ENCODE data around the gene ACER2. TPM values are rescaled to one million over a fixed set of nuclear protein-coding genes. Genes with fewer than 3 reads are reported as not detected.

The ACER2 gene
- total and polyA plus RNA-seq, 8 donors: 2.7 to 8.1 (median 3.1) TPM

DNA sequence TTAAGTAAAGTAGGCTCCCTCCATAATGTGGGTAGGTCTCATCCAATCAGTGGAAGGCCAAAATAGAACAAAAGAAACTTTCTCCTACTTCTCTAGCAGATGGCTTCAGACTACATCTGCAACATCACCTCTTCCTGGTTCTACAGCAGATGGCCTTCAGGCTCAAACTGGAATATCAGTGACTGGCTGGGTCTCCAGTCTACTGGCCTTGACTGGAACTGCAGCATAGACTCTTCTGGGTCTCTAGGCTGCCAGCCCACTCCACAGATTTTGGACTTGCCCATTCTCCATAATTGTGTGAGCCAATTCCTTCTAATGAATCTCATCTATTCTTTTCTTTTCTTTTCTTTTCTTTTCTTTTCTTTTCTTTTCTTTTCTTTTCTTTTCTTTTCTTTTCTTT, 64.8 kb downstream of the ACER2 start:
- no peaks in the 10 kb centered on the region for H3K27me3 ChIP-seq
- TF ChIP-seq, protein P1, sequence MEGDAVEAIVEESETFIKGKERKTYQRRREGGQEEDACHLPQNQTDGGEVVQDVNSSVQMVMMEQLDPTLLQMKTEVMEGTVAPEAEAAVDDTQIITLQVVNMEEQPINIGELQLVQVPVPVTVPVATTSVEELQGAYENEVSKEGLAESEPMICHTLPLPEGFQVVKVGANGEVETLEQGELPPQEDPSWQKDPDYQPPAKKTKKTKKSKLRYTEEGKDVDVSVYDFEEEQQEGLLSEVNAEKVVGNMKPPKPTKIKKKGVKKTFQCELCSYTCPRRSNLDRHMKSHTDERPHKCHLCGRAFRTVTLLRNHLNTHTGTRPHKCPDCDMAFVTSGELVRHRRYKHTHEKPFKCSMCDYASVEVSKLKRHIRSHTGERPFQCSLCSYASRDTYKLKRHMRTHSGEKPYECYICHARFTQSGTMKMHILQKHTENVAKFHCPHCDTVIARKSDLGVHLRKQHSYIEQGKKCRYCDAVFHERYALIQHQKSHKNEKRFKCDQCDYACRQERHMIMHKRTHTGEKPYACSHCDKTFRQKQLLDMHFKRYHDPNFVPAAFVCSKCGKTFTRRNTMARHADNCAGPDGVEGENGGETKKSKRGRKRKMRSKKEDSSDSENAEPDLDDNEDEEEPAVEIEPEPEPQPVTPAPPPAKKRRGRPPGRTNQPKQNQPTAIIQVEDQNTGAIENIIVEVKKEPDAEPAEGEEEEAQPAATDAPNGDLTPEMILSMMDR (IDR thresholded peaks at IDR 0.05): no peak
- DNase-seq (no peak), ATAC-seq (no peak)
- no peaks in the 10 kb centered on the region for H3K36me3 ChIP-seq
- H3K27ac ChIP-seq: no peak overlapping the region
- H3K9me3 ChIP-seq: no peaks in the 10 kb centered on the region
- H3K4me1 ChIP-seq: no peaks in the 10 kb centered on the region
- no peak overlapping the region for H3K4me3 ChIP-seq
- intact Hi-C loops (cut with DNase I): no loop called here

DNA sequence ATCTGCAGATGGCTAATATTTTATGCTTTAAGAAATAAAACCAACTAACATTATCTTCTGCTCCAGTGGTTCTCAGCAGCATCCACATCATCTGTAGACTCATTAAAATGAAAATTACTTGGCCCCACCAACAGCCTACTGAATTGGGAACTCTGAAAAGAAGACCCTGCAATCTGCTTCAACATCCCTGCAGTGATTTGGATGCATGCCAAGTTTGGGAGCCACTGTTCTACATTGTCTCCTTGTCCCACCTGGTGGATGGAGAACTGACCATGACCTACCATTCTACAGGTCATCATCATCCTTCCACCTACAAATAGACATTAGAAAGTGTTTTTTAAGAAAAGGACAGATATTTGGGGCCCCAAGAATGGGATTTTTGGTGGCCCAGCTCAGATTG, 71.1 kb downstream of the ACER2 start:
- no peak overlapping the region for H3K4me3 ChIP-seq
- H3K27me3 ChIP-seq: no peaks in the 10 kb centered on the region
- no peak overlapping the region for H3K27ac ChIP-seq
- intact Hi-C loops (cut with DNase I): no loop called here
- no peak for DNase-seq
- no peaks in the 10 kb centered on the region for H3K36me3 ChIP-seq
- no peaks in the 10 kb centered on the region for H3K9me3 ChIP-seq
- ATAC-seq: no peak
- TF ChIP-seq, protein P1 (IDR thresholded peaks at IDR 0.05): no peak
- H3K4me1 ChIP-seq: no peaks in the 10 kb centered on the region

DNA sequence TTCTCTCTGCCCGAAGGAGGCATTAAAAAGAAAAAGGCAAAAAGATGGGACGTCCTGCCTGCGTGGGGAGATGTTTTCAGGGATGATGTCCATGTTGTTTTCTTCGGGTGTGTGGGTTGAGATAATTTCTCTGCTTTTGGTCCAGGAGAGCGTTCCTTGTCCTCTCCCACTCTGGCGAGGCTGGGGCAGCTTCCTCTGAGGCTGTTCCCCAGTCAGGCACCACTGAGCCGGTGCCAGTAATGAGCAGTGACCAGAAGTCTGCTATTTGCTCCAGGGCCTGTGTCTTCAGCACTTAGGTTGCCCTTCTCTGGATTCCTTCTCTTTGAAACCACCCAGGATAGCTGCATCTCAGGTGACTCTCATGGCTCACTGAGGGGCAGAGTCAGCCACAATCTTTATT, 71.5 kb downstream of the ACER2 start:
- H3K27ac ChIP-seq: no peak overlapping the region
- H3K9me3 ChIP-seq: no peaks in the 10 kb centered on the region
- ATAC-seq: no peak
- TF ChIP-seq, protein P1 (IDR thresholded peaks at IDR 0.05): no peak
- intact Hi-C loops (cut with DNase I): no loop called here
- no peaks in the 10 kb centered on the region for H3K4me1 ChIP-seq
- H3K27me3 ChIP-seq: no peaks in the 10 kb centered on the region
- no peak for DNase-seq
- H3K4me3 ChIP-seq: no peak overlapping the region
- no peaks in the 10 kb centered on the region for H3K36me3 ChIP-seq

DNA sequence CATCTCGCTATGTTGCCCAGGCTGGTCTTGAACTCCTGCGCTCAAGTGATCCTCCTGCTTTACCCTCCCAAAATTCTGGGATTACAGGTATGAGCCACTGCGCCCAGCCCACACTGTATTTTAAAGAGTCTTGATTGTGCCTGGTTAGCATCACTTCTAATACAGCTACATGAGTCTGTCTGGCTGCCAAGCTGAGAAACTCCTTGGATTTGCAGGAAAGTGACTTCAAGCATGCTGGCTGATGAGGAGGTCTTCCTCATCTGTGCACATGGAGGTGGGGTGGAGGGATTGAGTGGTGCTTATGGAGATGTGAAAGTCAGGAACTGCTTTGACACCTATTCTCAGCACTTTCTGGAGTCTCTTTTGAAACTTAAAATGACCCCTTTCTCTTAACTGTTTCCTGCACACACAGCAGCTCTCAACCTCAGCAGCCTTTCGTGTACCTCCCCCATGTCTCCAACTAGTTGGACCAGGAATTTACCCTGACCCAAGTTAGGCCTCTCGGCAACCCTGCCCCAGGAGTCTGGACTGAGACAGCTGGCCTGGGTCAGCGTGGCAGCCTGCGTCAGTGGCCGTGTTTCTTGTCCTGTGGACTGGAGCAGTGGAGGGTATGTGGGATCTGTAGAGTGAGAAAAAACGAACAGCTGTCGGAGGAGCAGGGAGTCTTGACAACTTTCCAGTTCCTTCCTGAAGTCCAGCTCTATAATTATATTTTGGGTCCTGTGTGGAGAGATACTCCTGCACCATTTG, 72.5 kb downstream of the ACER2 start:
- DNase-seq (no peak), ATAC-seq (no peak)
- Histone ChIP-seq H3K4me3 (no peak overlapping the region), H3K27me3 (no peaks in the 10 kb centered on the region), H3K4me1 (no peaks in the 10 kb centered on the region), H3K9me3 (no peaks in the 10 kb centered on the region), H3K27ac (no peak overlapping the region), H3K36me3 (no peaks in the 10 kb centered on the region)
- TF ChIP-seq, protein P1 (IDR thresholded peaks at IDR 0.05): no peak
- intact Hi-C loops (cut with DNase I): no loop called here

DNA sequence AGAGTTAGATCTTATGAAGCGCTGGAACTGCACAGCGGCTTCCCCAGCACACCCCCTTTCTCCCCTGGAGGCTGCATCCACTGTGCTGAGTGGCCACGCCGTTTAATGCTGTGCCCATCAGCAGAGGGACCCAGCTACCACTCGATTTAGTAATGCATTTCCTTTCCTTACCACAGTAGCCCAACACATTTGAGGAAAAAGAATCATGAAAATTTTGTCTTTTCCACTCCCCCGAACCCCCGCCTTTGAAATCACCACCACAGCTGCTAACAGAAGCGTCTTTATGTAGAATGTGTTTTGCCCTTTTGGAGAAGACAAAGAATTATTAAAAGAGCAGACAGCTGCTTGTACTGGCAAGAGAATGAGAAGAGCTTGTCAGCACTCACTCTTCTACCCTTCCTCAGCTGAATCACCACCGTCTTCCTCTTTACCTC, 73.2 kb downstream of the ACER2 start:
- Histone ChIP-seq H3K9me3 (no peaks in the 10 kb centered on the region), H3K27me3 (no peaks in the 10 kb centered on the region), H3K36me3 (no peaks in the 10 kb centered on the region), H3K4me3 (no peak overlapping the region), H3K27ac (no peak overlapping the region), H3K4me1 (no peaks in the 10 kb centered on the region)
- no peak for ATAC-seq
- TF ChIP-seq, protein P1 (IDR thresholded peaks at IDR 0.05): no peak
- no peak for DNase-seq
- intact Hi-C loops (cut with DNase I): no loop called here

All from left lung (tissue), 10 donors.